HG03103 (cell line): ENCODE results near the gene CACNA1A.
"Not testable (repeated sequence)": the region's sequence is repeated elsewhere in the genome, so short reads cannot be mapped to it uniquely, and the experiment has no call there.

Experiments used
- ATAC-seq: cut with Tn5 transposase; IDR thresholded peaks from one replicate; pipeline ENCODE4 v1.9.1; 2021; ENCODE audit warnings: low read depth; ENCODE audit not compliant: unreplicated experiment

Gene CACNA1A

GRCh38 chr19:13173139-13173737 is 333.0 kb downstream of the CACNA1A start:
- ATAC-seq, result no peak

GRCh38 chr19:13172346-13173138 is 333.7 kb downstream of the CACNA1A start:
- no peak for ATAC-seq

DNA sequence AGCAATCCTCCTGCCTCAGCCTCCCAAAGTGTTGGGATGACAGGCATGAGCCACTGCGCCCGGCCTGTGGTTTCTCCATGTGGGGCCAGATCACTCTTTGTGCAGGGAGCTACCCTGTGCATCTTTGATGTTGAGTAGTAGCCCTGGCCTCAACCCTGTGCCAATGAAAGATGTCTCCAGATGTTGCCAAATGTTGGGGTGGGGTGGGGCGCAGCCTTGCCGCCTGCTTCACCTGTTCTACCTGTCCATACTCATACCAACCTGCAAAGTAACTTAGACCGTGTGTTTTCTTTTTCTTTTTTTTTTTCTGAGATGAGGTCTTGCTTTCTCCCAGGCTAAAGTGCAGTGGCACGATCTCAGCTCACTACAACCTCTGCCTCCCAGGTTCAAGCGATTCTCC is 335.1 kb downstream of the CACNA1A start:
- ATAC-seq, result no peak

DNA sequence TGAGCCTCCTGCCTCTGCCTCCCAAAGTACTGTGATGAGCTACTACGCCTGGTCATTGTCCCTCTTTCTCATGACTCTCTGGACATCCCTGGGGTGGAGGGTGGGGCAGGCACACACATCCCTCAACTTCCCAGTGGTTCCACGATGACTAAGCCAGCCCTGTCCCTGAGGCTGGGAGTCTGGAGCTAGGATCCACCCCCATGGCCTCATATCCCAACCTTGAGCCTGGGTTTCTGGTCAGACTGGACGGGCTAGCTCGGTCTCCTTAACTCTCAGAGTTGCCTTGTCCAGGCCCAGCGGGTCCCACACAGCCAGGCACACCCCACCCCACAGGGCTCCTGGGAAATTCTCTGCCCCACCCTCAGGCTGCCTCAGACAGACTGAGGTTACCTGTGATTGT is 336.5 kb downstream of the CACNA1A start:
- ATAC-seq, result no peak

- ATAC-seq, result not testable (repeated sequence)
These were observed 340.1 kb downstream of the CACNA1A start for GRCh38 chr19:13166151-13166550.

DNA sequence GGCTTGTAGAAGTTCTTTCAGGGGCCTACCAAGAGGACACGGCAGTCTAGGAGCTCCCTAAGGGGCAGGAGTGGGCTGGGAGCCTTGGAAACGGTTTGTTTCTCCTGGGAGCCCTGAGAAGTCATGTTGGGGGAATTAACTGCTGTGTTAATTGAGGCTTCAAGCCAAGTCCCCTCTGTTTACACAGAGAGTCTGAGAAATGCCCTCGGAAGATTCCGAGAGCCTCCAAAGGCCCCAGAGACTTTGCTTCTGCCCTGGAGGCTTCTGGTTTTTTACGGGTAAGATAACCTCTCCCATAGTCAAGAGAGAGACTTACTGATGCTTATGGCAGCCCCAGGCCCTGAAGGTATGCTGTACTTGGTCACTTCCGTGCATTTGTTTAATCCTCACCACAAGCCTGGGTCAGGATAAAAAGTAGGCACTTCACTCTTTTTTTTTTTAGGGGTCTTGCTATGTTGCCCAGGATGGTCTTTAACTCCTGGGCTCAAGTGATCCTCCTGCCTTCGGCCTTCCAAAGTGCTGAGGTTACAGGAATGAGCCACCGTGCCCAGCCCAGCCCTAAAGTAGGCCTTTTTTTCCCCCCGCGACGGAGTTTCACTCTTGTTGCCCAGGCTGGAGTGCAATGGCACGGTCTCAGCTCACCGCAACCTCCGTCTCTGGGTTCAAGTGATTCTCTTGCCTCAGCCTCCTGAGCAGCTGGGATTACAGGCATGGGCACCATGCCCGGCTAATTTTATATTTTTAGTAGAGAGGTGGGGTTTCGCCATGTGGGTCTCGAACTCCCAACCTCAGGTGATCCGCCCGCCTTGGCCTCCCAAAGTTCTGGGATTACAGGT is 340.9 kb downstream of the CACNA1A start:
- no peak for ATAC-seq

DNA sequence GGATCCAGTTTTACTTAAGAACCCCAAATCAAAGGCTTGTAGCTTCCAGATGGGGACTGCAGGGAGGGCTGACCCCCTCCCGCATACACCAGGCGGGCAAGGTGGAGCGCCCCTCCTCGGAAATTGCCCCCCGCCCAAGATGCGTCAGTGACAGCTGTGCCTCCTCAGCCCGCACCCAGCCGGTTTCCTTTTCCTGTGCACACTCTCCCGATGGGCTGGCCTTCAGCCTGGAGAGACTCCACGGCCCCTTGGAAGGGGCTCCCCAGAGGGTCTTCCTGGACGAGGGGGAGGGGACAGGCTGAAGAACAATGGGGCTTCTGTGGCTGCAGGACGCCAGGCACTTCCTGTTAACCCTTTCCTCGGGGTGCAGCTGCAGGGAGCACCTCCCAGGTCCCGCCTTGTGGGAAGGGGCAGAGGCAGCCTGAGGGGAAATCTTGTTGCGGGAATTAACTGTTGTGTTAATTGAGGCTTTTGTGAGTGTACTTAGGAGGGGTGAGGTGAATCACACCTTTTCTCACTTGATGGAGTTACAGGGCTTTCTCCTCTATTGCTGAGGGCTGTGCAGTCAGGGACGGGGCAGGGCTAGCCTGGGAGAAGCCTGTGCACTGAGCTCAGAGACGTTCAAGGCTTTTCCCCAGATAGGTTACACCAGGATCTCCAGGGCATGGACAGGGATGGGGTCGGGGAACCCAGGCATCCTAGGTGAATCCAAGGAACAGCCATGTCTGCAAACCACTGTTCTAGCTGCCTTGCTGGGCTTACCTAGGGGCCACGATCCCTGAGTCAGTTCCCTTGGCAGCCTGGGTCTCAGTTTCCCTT is 341.7 kb downstream of the CACNA1A start:
- ATAC-seq, result no peak

GRCh38 chr19:13163609-13164342 is 342.5 kb downstream of the CACNA1A start:
- no peak for ATAC-seq

- peak; percentile 42 for ATAC-seq
These were observed 343.3 kb downstream of the CACNA1A start for GRCh38 chr19:13162724-13163608.

DNA sequence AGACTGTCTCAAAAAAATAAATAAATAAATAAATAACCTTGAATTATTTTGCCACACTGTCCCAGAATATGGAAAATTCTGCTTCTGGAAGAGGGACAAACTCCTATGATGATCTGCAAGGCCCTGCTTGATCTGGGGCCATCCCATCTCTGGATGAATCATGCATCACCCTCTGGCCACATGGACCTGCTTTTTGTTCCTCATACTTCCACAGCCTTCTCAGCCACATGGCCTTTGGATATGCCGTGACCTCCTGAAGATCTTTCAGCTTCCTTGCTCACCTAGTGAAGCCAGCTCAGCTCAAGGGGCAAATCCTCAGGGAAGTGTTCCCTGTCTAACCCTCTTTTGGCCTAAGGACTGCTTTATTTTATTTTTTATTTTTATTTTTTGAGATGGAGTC is 345.7 kb downstream of the CACNA1A start:
- ATAC-seq, result no peak

DNA sequence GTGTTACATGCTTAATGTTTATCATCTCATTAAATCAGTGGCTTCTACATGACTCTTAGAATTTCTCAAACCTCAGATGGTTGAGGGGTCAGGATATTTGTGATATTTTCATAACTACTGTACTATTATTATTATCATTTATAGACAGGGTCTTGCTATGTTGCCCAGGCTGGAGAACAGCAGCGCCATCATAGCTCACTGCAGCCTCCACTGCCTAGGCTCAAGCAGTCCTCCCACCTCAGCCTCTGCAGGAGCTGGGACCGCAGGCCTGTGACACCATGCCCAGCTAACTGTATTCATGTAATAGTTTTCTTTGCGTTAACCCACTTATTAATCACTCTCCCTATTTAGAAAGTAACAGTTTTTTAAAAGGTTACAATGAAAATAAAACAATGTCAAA is 346.6 kb downstream of the CACNA1A start:
- ATAC-seq, result no peak
